Bronchial epithelial cell (primary cell): ENCODE measurements around the gene DNAJB1. TPM values are rescaled to one million over a fixed set of nuclear protein-coding genes. Genes with fewer than 3 reads are reported as not detected.
"Not testable (repeated sequence)": the region's sequence is repeated elsewhere in the genome, so short reads cannot be mapped to it uniquely, and the experiment has no call there.

Experiments
- DNase-seq: peaks from one replicate; pipeline ENCODE4 v3.0.0-alpha.2; 2010; ENCODE audit warnings: low read depth
- FAIRE-seq: peaks from 2 replicates; lab custom pipeline; 2011; peaks lifted over from hg19 to GRCh38; lab: Jason Lieb, UNC
- H3K27me3 ChIP-seq: 2 replicates; pipeline ENCODE4 v1.5.1; 2011; ENCODE audit warnings: low read length; ENCODE audit not compliant: control insufficient read depth, insufficient read depth
- H3K36me3 ChIP-seq: 2 replicates; pipeline ENCODE4 v1.5.1; 2011; ENCODE audit warnings: low read length; ENCODE audit not compliant: control insufficient read depth, insufficient read depth
- H3K4me3 ChIP-seq: 2 replicates; pipeline ENCODE4 v1.5.1; 2011; ENCODE audit warnings: mild to moderate bottlenecking, low read depth, low read length, control low read depth
- CTCF ChIP-seq: IDR thresholded peaks from 2 replicates; pipeline ENCODE4 v1.5.1; 2011; ENCODE audit warnings: mild to moderate bottlenecking, moderate library complexity, low read length, control low read depth, inconsistent platforms; ENCODE audit not compliant: insufficient read depth, severe bottlenecking
- total RNA-seq: library from RNA; depleted of rRNA; stranded (reverse); fragments of >200 nt; gene quantifications from 2 replicates; pipeline ENCODE4 v1.2.1, GENCODE V29; 2014

Gene DNAJB1
- 58.4 and 117 TPM in 2 replicates for total RNA-seq

- no peaks in the 10 kb centered on the region for H3K27me3 ChIP-seq
- DNase-seq: peak; percentile 53
- FAIRE-seq: no peak
- no peak for TF ChIP-seq CTCF
- H3K36me3 ChIP-seq: peaks cover 21% of the 10 kb centered on the region
- H3K4me3 ChIP-seq: peak within 1 kb of the TSS; percentile 95
Observed at GRCh38 chr19:14517840-14518505, at the start of gene DNAJB1. Gene DNAJB1, minus strand, starts transcription at chr19:14518397. Its CDS starts 48 bp downstream, at chr19:14518349.

GRCh38 chr19:14567079-14567478 lies 48.9 kb upstream of the DNAJB1 start:
- no peak for FAIRE-seq
- no peak for DNase-seq
- peaks cover 10% of the 10 kb centered on the region for H3K36me3 ChIP-seq
- no peak overlapping the region for H3K4me3 ChIP-seq
- H3K27me3 ChIP-seq: no peaks in the 10 kb centered on the region
- no peak for TF ChIP-seq CTCF

GRCh38 chr19:14566712-14567077 lies 48.5 kb upstream of the DNAJB1 start:
- no peak overlapping the region for H3K4me3 ChIP-seq
- DNase-seq (no peak), FAIRE-seq (no peak)
- no peak for TF ChIP-seq CTCF
- H3K27me3 ChIP-seq: no peaks in the 10 kb centered on the region
- H3K36me3 ChIP-seq: peaks cover 10% of the 10 kb centered on the region

- no peak for TF ChIP-seq CTCF
- H3K4me3 ChIP-seq: no peak overlapping the region
- FAIRE-seq (no peak), DNase-seq (no peak)
- H3K27me3 ChIP-seq: no peaks in the 10 kb centered on the region
- H3K36me3 ChIP-seq: peaks cover 10% of the 10 kb centered on the region
Observed at GRCh38 chr19:14565765-14566711, 47.8 kb upstream of the DNAJB1 start.

- DNase-seq: no peak
- no peak for FAIRE-seq
- H3K36me3 ChIP-seq: peaks cover 10% of the 10 kb centered on the region
- TF ChIP-seq CTCF: no peak
- H3K27me3 ChIP-seq: no peaks in the 10 kb centered on the region
- H3K4me3 ChIP-seq: no peak overlapping the region
Observed at GRCh38 chr19:14565298-14565679, 47.1 kb upstream of the DNAJB1 start.

- H3K36me3 ChIP-seq: peaks cover 10% of the 10 kb centered on the region
- not testable (repeated sequence) for H3K27me3 ChIP-seq, H3K4me3 ChIP-seq, DNase-seq
- peak; percentile 32 for FAIRE-seq
Observed at GRCh38 chr19:14564652-14565297, 46.6 kb upstream of the DNAJB1 start.
